GM13977 (cell line): ENCODE measurements around the gene SLC1A1.

Experiments
- DNase-seq: peaks from one replicate; pipeline ENCODE4 v3.0.0; 2012; ENCODE audit warnings: low spot score
- in situ Hi-C: fragments of 300-500 bp; cut with MboI; formaldehyde crosslinking; loops from one replicate; pipeline ENCODE4 v1.12.0; 2022; ENCODE audit warnings: low sequenced_read_pairs, low pct_unique_long_range_greater_than_20kb, mixed read lengths, inconsistent platforms; ENCODE audit not compliant: unreplicated experiment
- TF ChIP-seq, protein P1 (sequence below): IDR thresholded peaks from 2 replicates; pipeline ENCODE4 v1.5.1; 2012; ENCODE audit warnings: mild to moderate bottlenecking, control low read depth; ENCODE audit not compliant: insufficient read depth; ENCODE audit errors: extremely low read depth, missing control alignments

Gene SLC1A1

DNA sequence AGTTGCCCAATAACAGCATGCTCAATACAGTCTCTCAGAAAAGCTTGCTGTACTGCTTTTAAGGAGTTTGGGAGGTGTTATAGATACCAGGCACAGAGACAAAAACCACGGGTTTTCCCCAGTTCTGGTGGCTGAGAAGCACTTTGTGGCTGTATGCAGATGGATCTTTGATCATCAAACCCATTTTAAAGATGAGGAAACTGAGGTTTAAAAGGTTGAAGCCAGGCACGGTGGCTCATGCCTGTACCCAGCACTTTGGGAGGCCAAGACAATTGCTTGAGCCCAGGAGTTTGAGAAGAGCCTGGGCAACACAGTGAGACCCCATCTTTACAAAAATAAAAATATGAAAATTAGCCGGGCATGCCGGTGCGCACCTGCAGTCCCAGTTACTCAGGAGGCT, 125.5 kb downstream of the SLC1A1 start:
- in situ Hi-C loops = no loop called here
- DNase-seq = no peak
- TF ChIP-seq, protein P1, sequence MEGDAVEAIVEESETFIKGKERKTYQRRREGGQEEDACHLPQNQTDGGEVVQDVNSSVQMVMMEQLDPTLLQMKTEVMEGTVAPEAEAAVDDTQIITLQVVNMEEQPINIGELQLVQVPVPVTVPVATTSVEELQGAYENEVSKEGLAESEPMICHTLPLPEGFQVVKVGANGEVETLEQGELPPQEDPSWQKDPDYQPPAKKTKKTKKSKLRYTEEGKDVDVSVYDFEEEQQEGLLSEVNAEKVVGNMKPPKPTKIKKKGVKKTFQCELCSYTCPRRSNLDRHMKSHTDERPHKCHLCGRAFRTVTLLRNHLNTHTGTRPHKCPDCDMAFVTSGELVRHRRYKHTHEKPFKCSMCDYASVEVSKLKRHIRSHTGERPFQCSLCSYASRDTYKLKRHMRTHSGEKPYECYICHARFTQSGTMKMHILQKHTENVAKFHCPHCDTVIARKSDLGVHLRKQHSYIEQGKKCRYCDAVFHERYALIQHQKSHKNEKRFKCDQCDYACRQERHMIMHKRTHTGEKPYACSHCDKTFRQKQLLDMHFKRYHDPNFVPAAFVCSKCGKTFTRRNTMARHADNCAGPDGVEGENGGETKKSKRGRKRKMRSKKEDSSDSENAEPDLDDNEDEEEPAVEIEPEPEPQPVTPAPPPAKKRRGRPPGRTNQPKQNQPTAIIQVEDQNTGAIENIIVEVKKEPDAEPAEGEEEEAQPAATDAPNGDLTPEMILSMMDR = no peak

GRCh38 chr9:4617752-4618151, 127.5 kb downstream of the SLC1A1 start:
- in situ Hi-C loops = no loop called here
- TF ChIP-seq, protein P1 = no peak
- DNase-seq = no peak

GRCh38 chr9:4618700-4619099, 128.4 kb downstream of the SLC1A1 start:
- TF ChIP-seq, protein P1 = no peak
- in situ Hi-C loops = no loop called here
- DNase-seq = no peak

GRCh38 chr9:4620057-4620765, 129.9 kb downstream of the SLC1A1 start:
- in situ Hi-C loops = no loop called here
- DNase-seq = no peak
- TF ChIP-seq, protein P1 = no peak

DNA sequence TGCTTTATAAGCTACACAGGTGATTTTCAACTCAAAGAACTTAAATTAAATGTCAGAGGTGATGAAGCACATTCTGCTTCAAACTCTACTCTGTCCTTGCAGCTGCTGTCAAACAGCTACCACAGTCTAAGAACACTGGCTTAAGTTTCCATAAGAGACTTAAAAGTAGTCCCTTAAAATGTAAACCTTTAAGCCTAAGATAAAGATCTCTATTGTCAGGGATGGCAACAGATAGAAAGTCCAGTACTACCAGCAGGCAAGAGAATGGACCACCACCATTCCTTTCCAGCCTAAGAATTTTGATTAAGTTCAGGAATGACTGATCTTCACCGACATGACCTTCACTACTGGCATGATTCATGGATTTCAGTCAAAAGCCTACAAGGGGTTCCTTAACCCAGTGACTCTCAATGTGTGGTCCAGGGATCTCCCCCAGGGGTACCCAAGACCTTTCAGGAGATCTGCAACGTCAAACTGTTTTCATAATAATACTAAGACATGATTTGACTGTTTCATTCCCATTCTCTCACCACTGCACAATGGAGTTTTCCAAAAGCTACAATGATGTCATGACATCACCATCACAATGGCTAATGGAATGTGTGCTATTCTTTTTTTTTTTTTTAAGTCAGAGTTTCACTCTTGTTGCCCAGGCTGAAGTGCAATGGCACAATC, 130.8 kb downstream of the SLC1A1 start:
- DNase-seq = no peak
- TF ChIP-seq, protein P1 = no peak
- in situ Hi-C loops = no loop called here

GRCh38 chr9:4622016-4622415, 131.7 kb downstream of the SLC1A1 start:
- in situ Hi-C loops = no loop called here
- TF ChIP-seq, protein P1 = no peak
- no peak for DNase-seq

GRCh38 chr9:4630836-4631235, 140.6 kb downstream of the SLC1A1 start:
- in situ Hi-C loops = no loop called here
- TF ChIP-seq, protein P1 = no peak
- DNase-seq = no peak
